Caco-2 (cell line): ENCODE measurements around the gene NRXN2. TPM values are rescaled to one million over a fixed set of nuclear protein-coding genes. Genes with fewer than 3 reads are reported as not detected.

Source experiments
- BruUV-seq: library from RNA; stranded (reverse); fragments of 400-500 nt; replicated peaks from 2 replicates; lab custom pipeline; 2021; lab: Mats Ljungman, UMichigan
- CTCF ChIA-PET: fragments of 300-600 bp; sonication (Branson Sonifier 250); formaldehyde crosslinking; loops from one replicate; lab custom pipeline; 2022; ENCODE audit warnings: antibody characterized with exemption; lab: Charles Lee
- POLR2A ChIA-PET: fragments of 300-600 bp; sonication (Branson Sonifier 250); formaldehyde crosslinking; loops from one replicate; lab custom pipeline; 2022; ENCODE audit warnings: antibody characterized with exemption; lab: Charles Lee
- DNase-seq, 2 experiments: peaks; one replicate each; pipeline versions ENCODE4 v3.0.0 to v3.0.0-alpha.2; 2020 to 2022
- H3K27me3 ChIP-seq: replicated peaks from 2 replicates; pipeline ENCODE4 v1.6.0; 2011; ENCODE audit warnings: low read length; ENCODE audit not compliant: control insufficient read depth, insufficient read depth
- H3K36me3 ChIP-seq: 2 replicates; pipeline ENCODE4 v1.5.1; 2011; ENCODE audit warnings: low read length; ENCODE audit not compliant: control insufficient read depth, insufficient read depth
- H3K4me1 ChIP-seq: fragments of 250-450 bp; sonication (Bioruptor Pico); 2 replicates; pipeline ENCODE4 v1.5.1; 2020; ENCODE audit warnings: mild to moderate bottlenecking
- H3K4me3 ChIP-seq: 2 replicates; pipeline ENCODE4 v1.5.1; 2011; ENCODE audit warnings: low read depth, mild to moderate bottlenecking, control low read depth, low read length
- H3K9me3 ChIP-seq: fragments of 250-450 bp; sonication (Bioruptor Pico); 2 replicates; pipeline ENCODE4 v1.5.1; 2020; ENCODE audit warnings: mild to moderate bottlenecking, moderate library complexity
- H3K27ac Mint-ChIP-seq: one replicate; pipeline ENCODE4 v1.8.0; 2022; ENCODE audit warnings: mixed read lengths; ENCODE audit not compliant: unreplicated experiment
- H3K27me3 Mint-ChIP-seq: one replicate; pipeline ENCODE4 v1.8.0; 2022; ENCODE audit warnings: mixed read lengths; ENCODE audit not compliant: insufficient read depth, unreplicated experiment
- H3K36me3 Mint-ChIP-seq: one replicate; pipeline ENCODE4 v1.8.0; 2022; ENCODE audit warnings: mild to moderate bottlenecking, mixed read lengths; ENCODE audit not compliant: insufficient read depth, unreplicated experiment
- H3K4me1 Mint-ChIP-seq: one replicate; pipeline ENCODE4 v1.8.0; 2022; ENCODE audit warnings: low read depth, mixed read lengths; ENCODE audit not compliant: unreplicated experiment
- H3K4me3 Mint-ChIP-seq: one replicate; pipeline ENCODE4 v1.8.0; 2022; ENCODE audit warnings: mild to moderate bottlenecking, moderate library complexity, mixed read lengths; ENCODE audit not compliant: unreplicated experiment
- H3K9me3 Mint-ChIP-seq: one replicate; pipeline ENCODE4 v1.8.0; 2022; ENCODE audit warnings: mixed read lengths; ENCODE audit not compliant: unreplicated experiment
- intact Hi-C: fragments of 100-400 bp; cut with micrococcal nuclease; formaldehyde crosslinking; loops from one replicate; pipeline ENCODE4 v1.10.0; 2022; ENCODE audit not compliant: unreplicated experiment
- total RNA-seq: library from RNA; stranded (reverse); gene quantifications from 2 replicates; pipeline ENCODE4 v1.2.3, GENCODE V29; 2022
- TF ChIP-seq, protein P1 (sequence below), 2 experiments: fragments of 200-600 bp in 1 of 2; IDR thresholded peaks; 1 replicate in 1 of 2; 2 replicates in 1 of 2; pipeline versions ENCODE4 v1.5.1 to v1.8.0; 2011 to 2022; ENCODE audit warnings: antibody characterized with exemption in 1 of 2, control low read depth in 1 of 2, inconsistent platforms in 1 of 2, low read depth in 1 of 2, low read length in 1 of 2, mild to moderate bottlenecking in 1 of 2, moderate library complexity in 1 of 2; ENCODE audit not compliant: insufficient read depth in 1 of 2, severe bottlenecking in 1 of 2, unreplicated experiment in 1 of 2

NRXN2 gene
- total RNA-seq, 1 experiment from 2014 or later, result 7.6 TPM

DNA sequence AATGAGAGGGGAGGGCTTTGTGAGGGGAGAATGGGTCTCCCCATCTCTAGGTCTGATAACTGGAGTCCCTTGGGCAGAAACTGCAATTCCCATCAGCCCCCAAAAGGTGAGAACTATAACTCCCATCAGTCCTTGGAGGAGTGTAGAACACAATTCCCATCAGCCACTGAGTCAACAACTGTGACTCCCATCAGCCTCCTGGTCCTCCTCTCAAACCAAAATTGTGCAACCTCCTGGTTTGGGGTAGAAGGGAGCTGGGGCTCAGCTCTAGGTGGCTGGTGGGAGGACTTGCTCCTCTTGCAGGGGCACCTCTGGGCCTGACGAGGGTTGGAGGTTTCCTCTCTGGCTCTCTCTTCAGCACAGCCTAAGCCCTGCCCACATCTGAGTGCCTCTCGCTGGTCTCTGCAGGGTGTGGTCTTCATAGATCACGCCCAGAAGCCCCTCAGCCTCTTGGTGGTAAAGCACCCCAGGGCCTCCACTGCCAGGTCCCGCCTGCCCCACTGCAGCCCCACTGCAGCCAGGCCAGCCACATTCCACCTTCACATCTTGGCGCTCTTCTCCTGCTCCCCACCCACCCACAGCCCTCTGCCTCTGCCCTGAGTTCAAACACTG lies 113.5 kb downstream of the NRXN2 start:
- Mint-ChIP-seq H3K9me3 (no peaks in the 10 kb centered on the region), H3K27ac (no peak overlapping the region), H3K4me3 (no peak overlapping the region), H3K27me3 (no peaks in the 10 kb centered on the region), H3K4me1 (no peaks in the 10 kb centered on the region), H3K36me3 (no peaks in the 10 kb centered on the region)
- H3K36me3 ChIP-seq, result no peaks in the 10 kb centered on the region
- ChIA-PET POLR2A (no interaction called here), CTCF (interaction anchor here (0.6 kb wide), 1 partner anchor 129 kb away, joined by 3 read pairs; no protein-coding TSS in a partner anchor)
- H3K27me3 ChIP-seq, result no peaks in the 10 kb centered on the region
- intact Hi-C loops, result no loop called here
- BruUV-seq, result no TSS peak
- no peaks in the 10 kb centered on the region for H3K4me1 ChIP-seq
- no peaks in the 10 kb centered on the region for H3K9me3 ChIP-seq
- DNase-seq, result no peak
- H3K4me3 ChIP-seq, result no peak overlapping the region
- TF ChIP-seq, protein P1, sequence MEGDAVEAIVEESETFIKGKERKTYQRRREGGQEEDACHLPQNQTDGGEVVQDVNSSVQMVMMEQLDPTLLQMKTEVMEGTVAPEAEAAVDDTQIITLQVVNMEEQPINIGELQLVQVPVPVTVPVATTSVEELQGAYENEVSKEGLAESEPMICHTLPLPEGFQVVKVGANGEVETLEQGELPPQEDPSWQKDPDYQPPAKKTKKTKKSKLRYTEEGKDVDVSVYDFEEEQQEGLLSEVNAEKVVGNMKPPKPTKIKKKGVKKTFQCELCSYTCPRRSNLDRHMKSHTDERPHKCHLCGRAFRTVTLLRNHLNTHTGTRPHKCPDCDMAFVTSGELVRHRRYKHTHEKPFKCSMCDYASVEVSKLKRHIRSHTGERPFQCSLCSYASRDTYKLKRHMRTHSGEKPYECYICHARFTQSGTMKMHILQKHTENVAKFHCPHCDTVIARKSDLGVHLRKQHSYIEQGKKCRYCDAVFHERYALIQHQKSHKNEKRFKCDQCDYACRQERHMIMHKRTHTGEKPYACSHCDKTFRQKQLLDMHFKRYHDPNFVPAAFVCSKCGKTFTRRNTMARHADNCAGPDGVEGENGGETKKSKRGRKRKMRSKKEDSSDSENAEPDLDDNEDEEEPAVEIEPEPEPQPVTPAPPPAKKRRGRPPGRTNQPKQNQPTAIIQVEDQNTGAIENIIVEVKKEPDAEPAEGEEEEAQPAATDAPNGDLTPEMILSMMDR (IDR thresholded peaks at IDR 0.05; ENCODE audit: insufficient read depth in 1 of 2, low read depth in 1 of 2, low read length in 1 of 2, severe bottlenecking in 1 of 2, unreplicated experiment in 1 of 2), result no peak

- Mint-ChIP-seq H3K36me3 (no peaks in the 10 kb centered on the region), H3K27me3 (no peaks in the 10 kb centered on the region), H3K27ac (no peak overlapping the region), H3K4me1 (no peaks in the 10 kb centered on the region), H3K9me3 (no peaks in the 10 kb centered on the region), H3K4me3 (no peak overlapping the region)
- no peak overlapping the region for H3K4me3 ChIP-seq
- TF ChIP-seq, protein P1 (IDR thresholded peaks at IDR 0.05; ENCODE audit: insufficient read depth in 1 of 2, low read depth in 1 of 2, low read length in 1 of 2, severe bottlenecking in 1 of 2, unreplicated experiment in 1 of 2), result no peak
- BruUV-seq, result no TSS peak
- no peaks in the 10 kb centered on the region for H3K27me3 ChIP-seq
- intact Hi-C loops, result no loop called here
- no peak for DNase-seq
- no peaks in the 10 kb centered on the region for H3K9me3 ChIP-seq
- POLR2A ChIA-PET, result no interaction called here
- H3K36me3 ChIP-seq, result no peaks in the 10 kb centered on the region
- no peaks in the 10 kb centered on the region for H3K4me1 ChIP-seq
- CTCF ChIA-PET, result no interaction called here
Measured at GRCh38 chr11:64608636-64609035, 114.4 kb downstream of the NRXN2 start.

DNA sequence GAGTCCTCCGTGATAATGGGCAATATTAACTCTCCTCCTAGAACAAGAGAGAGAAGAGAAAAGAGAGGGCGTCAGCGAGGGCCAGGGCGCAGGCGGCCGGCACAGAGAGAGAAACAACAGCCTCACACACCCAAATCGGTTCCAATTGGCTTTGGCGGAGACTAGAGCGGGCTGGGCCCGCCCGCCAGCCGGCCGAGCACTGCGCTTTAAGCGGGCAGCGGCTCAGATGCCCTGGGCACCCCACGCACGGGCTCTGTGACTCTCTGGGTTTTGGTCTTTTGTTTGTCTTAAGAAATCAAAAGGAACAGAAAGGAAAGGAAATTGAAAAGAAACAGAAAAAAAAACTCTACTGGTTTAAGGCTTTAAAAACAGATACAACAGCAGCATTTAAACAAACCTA lies 115.0 kb downstream of the NRXN2 start:
- Mint-ChIP-seq H3K27me3 (no peaks in the 10 kb centered on the region), H3K27ac (no peak overlapping the region), H3K36me3 (no peaks in the 10 kb centered on the region), H3K9me3 (no peaks in the 10 kb centered on the region), H3K4me1 (no peaks in the 10 kb centered on the region), H3K4me3 (no peak overlapping the region)
- Histone ChIP-seq H3K4me1 (no peaks in the 10 kb centered on the region), H3K27me3 (no peaks in the 10 kb centered on the region), H3K4me3 (no peak overlapping the region), H3K9me3 (no peaks in the 10 kb centered on the region), H3K36me3 (no peaks in the 10 kb centered on the region)
- POLR2A ChIA-PET, result no interaction called here
- intact Hi-C loops, result no loop called here
- no TSS peak for BruUV-seq
- no peak for DNase-seq
- CTCF ChIA-PET, result no interaction called here
- TF ChIP-seq, protein P1 (IDR thresholded peaks at IDR 0.05; ENCODE audit: insufficient read depth in 1 of 2, low read depth in 1 of 2, low read length in 1 of 2, severe bottlenecking in 1 of 2, unreplicated experiment in 1 of 2), result no peak
